Right lobe of liver (tissue), 6 donors: Measurements from ENCODE around the gene PCDHGB3. TPM values are rescaled to one million over a fixed set of nuclear protein-coding genes. Genes with fewer than 3 reads are reported as not detected.
"Not testable (repeated sequence)": the region's sequence is repeated elsewhere in the genome, so short reads cannot be mapped to it uniquely, and the experiment has no call there.

ENCODE experiments used
- ATAC-seq, 4 donors: fragments of 200-7000 bp; cut with Tn5 transposase; one replicate each; pipeline ENCODE4 v1.9.1; 2020; ENCODE audit warnings: mild to moderate bottlenecking in 4 of 4, moderate library complexity in 4 of 4
- DNase-seq, 3 donors: peaks; one replicate each; pipeline ENCODE4 v3.0.0-alpha.2; 2020
- H3K27ac ChIP-seq, 3 donors: fragments of 200-600 bp; one replicate each; pipeline ENCODE4 v1.8.0; 2022
- H3K27me3 ChIP-seq, 2 donors: fragments of 200-600 bp; one replicate each; pipeline ENCODE4 v1.8.0; 2022
- H3K36me3 ChIP-seq, 4 donors: fragments of 200-600 bp; sonication (generic) in 1 of 4; one replicate each; pipeline versions ENCODE4 v1.5.1 to v1.8.0; 2017 to 2022; ENCODE audit warnings: control low read depth in 1 of 4
- H3K4me1 ChIP-seq, 4 donors: fragments of 200-600 bp; sonication (generic) in 1 of 4; one replicate each; pipeline versions ENCODE4 v1.5.1 to v1.8.0; 2017 to 2022; ENCODE audit warnings: control low read depth in 1 of 4
- H3K4me3 ChIP-seq, 3 donors: fragments of 200-600 bp; one replicate each; pipeline ENCODE4 v1.8.0; 2022
- H3K9me3 ChIP-seq, 4 donors: fragments of 200-600 bp; sonication (generic) in 1 of 4; one replicate each; pipeline versions ENCODE4 v1.5.1 to v1.8.0; 2017 to 2022; ENCODE audit warnings: control low read depth in 1 of 4
- CTCF ChIP-seq, 4 donors: fragments of 200-600 bp in 3 of 4; fragments of 450-650 bp in 1 of 4; IDR thresholded peaks; one replicate each; pipeline versions ENCODE4 v1.5.1 to v1.8.0; 2016 to 2022; ENCODE audit warnings: antibody characterized with exemption in 4 of 4, mild to moderate bottlenecking in 2 of 4
- POLR2A ChIP-seq: fragments of 450-650 bp; IDR thresholded peaks from one replicate; pipeline ENCODE4 v1.6.1; 2017; ENCODE audit warnings: antibody characterized with exemption, mild to moderate bottlenecking
- WGBS: methylation state at CpG from one replicate; pipeline ENCODE4 v1.1.6; 2018; ENCODE audit warnings: low coverage, low lambda C conversion rate; ENCODE audit not compliant: insufficient coverage; ENCODE audit errors: missing lambda C conversion rate; 5-methylcytosine and 5-hydroxymethylcytosine counted together
- intact Hi-C, 2 donors: fragments of 100-400 bp; cut with DNase I; formaldehyde crosslinking; loops; one replicate each; pipeline versions ENCODE4 v1.11.2 to v1.14.1; 2022
- total RNA-seq, 6 experiments: library from RNA; depleted of rRNA in 2 of 6; stranded (reverse); fragments of >200 nt in 2 of 6; fragmentation: NEBNext Ultra II Directional in 3 of 6; extraction: Animal tissue kit (Norgen Biotek cat#: 25700) in 3 of 6; gene quantifications; one replicate each; pipeline versions ENCODE4 v1.1.0 to v1.2.4, GENCODE V29; 2016 to 2023
- donor health status: DM: no; HTN: yes; CAD: no.
- donor health status: DM: no; HTN: no; CAD: no.
- donor health status: DM: no; HTN: no; CAD: no.
- donor health status: DM: no; HTN: yes; CAD: no.
- donor health status: DM: no; HTN: yes; CAD: no.

The PCDHGB3 gene
- total RNA-seq, 6 experiments from 2014 or later, result 0.56 to 1.8 (median 1.2) TPM

DNA sequence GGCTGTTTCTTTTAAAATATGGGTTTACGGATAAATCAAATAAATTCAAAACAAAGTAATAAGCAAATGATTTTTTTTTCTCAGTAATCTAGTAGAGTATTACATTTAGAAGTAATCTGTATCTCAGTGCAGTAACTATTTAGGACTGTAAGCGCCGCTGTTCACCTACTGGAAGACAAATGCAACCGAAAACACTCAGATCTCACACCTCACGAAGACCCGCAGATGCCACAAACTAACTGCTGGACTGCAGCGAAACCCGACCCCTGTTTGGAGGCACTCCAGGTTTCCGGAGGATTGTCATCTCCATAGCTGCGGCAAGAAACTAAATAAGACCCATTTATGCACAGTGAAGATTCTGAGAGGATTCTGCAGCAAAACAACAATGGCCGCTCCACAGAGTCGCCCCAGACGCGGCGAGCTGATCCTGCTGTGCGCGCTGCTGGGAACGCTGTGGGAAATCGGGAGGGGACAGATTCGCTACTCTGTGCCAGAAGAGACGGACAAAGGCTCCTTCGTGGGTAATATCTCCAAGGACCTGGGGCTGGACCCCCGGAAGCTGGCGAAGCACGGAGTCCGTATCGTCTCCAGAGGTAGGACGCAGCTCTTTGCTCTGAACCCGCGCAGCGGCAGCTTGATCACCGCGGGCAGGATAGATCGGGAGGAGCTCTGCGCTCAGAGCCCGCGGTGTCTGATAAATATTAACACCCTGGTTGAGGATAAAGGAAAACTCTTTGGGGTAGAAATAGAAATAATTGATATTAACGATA lies 22.6 kb downstream of the PCDHGB3 start, which contains the start of gene PCDHGA8:
Gene PCDHGA8, plus strand, starts transcription at position 205 of the 770 bp plus-strand sequence. Its CDS starts 181 bp downstream, at position 386.
- Histone ChIP-seq H3K4me1 (no peaks in the 10 kb centered on the region), H3K27me3 (no peaks in the 10 kb centered on the region), H3K36me3 (peaks cover 0 to 3% (median 0%) of the 10 kb centered on the region in 4 donors), H3K27ac (no peak within 1 kb of the TSS), H3K4me3 (no peak within 1 kb of the TSS), H3K9me3 (peaks cover 0 to 20% (median 5%) of the 10 kb centered on the region in 4 donors)
- ATAC-seq (no peak), DNase-seq (no peak)
- TF ChIP-seq POLR2A (no peak), CTCF (IDR thresholded peaks at IDR 0.05) (no peak)
- intact Hi-C loops, result no loop called here
- 34% methylated on average over 23 of the region's 38 CpGs for WGBS

DNA sequence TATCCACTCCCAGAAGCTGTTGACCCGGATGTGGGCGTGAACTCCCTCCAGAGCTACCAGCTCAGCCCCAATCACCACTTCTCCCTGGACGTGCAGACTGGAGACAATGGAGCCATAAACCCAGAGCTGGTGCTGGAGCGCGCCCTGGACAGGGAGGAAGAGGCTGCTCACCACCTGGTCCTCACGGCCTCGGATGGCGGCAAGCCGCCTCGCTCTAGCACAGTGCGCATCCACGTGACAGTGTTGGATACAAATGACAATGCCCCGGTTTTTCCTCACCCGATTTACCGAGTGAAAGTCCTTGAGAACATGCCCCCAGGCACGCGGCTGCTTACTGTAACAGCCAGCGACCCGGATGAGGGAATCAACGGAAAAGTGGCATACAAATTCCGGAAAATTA lies 23.2 kb downstream of the PCDHGB3 start:
- H3K27ac ChIP-seq, result no peak overlapping the region
- peaks cover 0 to 19% (median 5%) of the 10 kb centered on the region in 4 donors for H3K9me3 ChIP-seq

DNA sequence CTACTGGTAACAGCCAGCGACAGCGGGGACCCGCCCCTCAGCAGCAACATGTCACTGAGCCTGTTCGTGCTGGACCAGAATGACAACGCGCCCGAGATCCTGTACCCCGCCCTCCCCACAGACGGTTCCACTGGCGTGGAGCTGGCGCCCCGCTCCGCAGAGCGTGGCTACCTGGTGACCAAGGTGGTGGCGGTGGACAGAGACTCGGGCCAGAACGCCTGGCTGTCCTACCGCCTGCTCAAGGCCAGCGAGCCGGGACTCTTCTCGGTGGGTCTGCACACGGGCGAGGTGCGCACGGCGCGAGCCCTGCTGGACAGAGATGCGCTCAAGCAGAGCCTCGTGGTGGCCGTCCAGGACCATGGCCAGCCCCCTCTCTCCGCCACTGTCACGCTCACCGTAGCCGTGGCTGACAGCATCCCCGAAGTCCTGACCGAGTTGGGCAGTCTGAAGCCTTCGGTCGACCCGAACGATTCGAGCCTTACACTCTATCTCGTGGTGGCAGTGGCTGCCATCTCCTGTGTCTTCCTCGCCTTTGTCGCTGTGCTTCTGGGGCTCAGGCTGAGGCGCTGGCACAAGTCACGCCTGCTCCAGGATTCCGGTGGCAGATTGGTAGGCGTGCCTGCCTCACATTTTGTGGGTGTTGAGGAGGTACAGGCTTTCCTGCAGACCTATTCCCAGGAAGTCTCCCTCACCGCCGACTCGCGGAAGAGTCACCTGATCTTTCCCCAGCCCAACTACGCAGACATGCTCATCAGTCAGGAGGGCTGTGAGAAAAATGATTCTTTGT lies 24.6 kb downstream of the PCDHGB3 start:
- H3K36me3 ChIP-seq, ATAC-seq, H3K27me3 ChIP-seq, intact Hi-C loops, H3K27ac ChIP-seq, DNase-seq, H3K4me1 ChIP-seq, H3K4me3 ChIP-seq: not testable (repeated sequence)
- WGBS, result 47% methylated on average over 21 of the region's 53 CpGs
- H3K9me3 ChIP-seq, result peaks cover 0 to 24% (median 6%) of the 10 kb centered on the region in 4 donors

More for the DNA sequence above, 23.2 kb downstream of the PCDHGB3 start:
- Histone ChIP-seq H3K36me3 (peaks cover 0 to 3% (median 0%) of the 10 kb centered on the region in 4 donors), H3K4me3 (no peak overlapping the region), H3K27me3 (no peaks in the 10 kb centered on the region), H3K4me1 (no peaks in the 10 kb centered on the region)
- 50% methylated on average over 16 of the region's 21 CpGs for WGBS
- DNase-seq (no peak), ATAC-seq (no peak)
- TF ChIP-seq CTCF (IDR thresholded peaks at IDR 0.05) (no peak), POLR2A (no peak)
- intact Hi-C loops, result no loop called here

- peak; percentile 98 to 100 (median 99) for ATAC-seq
Observed at GRCh38 chr5:141397756-141398551, 27.9 kb downstream of the PCDHGB3 start, which contains the start of gene PCDHGB5. TSS of gene PCDHGB5 (plus strand) at chr5:141397947. CDS start at chr5:141398128, 181 bp downstream.

More at GRCh38 chr5:141397756-141398551, 27.9 kb downstream of the PCDHGB3 start, which contains the start of gene PCDHGB5:
- peak in 1 of 3 donors; percentile 57 for DNase-seq
- H3K27ac ChIP-seq, H3K36me3 ChIP-seq, H3K27me3 ChIP-seq, intact Hi-C loops, H3K4me1 ChIP-seq: not testable (repeated sequence)
- WGBS, result 3% methylated on average over 18 of the region's 43 CpGs
- Histone ChIP-seq H3K4me3 (peak within 1 kb of the TSS; percentile 33 to 49 (median 38)), H3K9me3 (peaks cover 0 to 15% (median 6%) of the 10 kb centered on the region in 4 donors)
- TF ChIP-seq CTCF (IDR thresholded peaks at IDR 0.05), result peak; percentile 47 to 70 (median 58)
